ENCODE data around the gene MRC2. TPM values are rescaled to one million over a fixed set of nuclear protein-coding genes. Genes with fewer than 3 reads are reported as not detected.
"Not testable (repeated sequence)": the region's sequence is repeated elsewhere in the genome, so short reads cannot be mapped to it uniquely, and the experiment has no call there.

Gene MRC2
- total and polyA plus RNA-seq, 2 of the 13 experiments (the other 11 are each of a cell fraction or from before 2014, with no cell fraction given): not detected

- BruUV-seq (replicated peaks); POLR2A ChIA-PET; H3K4me3 ChIP-seq (replicated peaks in 1 of 3; ENCODE audit: insufficient read depth in 1 of 3, low read depth in 2 of 3, low read length in 3 of 3); H3K4me2 ChIP-seq (ENCODE audit: low read depth, low read length); DNase-seq (ENCODE audit: low spot score); H4K20me1 ChIP-seq (ENCODE audit: insufficient read depth, low read length); H2AFZ ChIP-seq (ENCODE audit: low read length); CTCF ChIA-PET (ENCODE audit: low intra/inter-chr PET ratio, low total read pairs); H3K36me3 ChIP-seq (replicated peaks in 1 of 2; ENCODE audit: control insufficient read depth in 1 of 2, insufficient read depth in 2 of 2, low read length in 2 of 2); H3K9ac ChIP-seq (ENCODE audit: insufficient read depth, low read depth, low read length); FAIRE-seq; H3K9me3 ChIP-seq (ENCODE audit: low read length); H3K27ac ChIP-seq (ENCODE audit: extremely low read length, insufficient read depth, low read length); in situ Hi-C loops (cut with HindIII; ENCODE audit: extremely low pct_ligation_motif_present, low pct_unique_long_range_greater_than_20kb); intact Hi-C loops (cut with micrococcal nuclease; ENCODE audit: unreplicated experiment); ATAC-seq; H3K4me1 ChIP-seq (ENCODE audit: insufficient read depth, low read length); H3K79me2 ChIP-seq (ENCODE audit: insufficient read depth, low read length): not testable (repeated sequence)
- peaks cover 10 to 32% of the 10 kb centered on the region in 2 experiments for H3K27me3 ChIP-seq (ENCODE audit: control insufficient read depth in 1 of 2, insufficient read depth in 2 of 2, low read length in 2 of 2)
- TF ChIP-seq ZNF121 (CRISPR knock-in tag; IDR thresholded peaks at IDR 0.05): 0 out of 2 replicates have a peak, but pooled peaks have one; percentile 20
- WGBS (ENCODE audit: low lambda C conversion rate): 24% methylated on average over 8 of the region's 8 CpGs
These were observed 64.1 kb downstream of the MRC2 start for GRCh38 chr17:62691589-62691915.

DNA sequence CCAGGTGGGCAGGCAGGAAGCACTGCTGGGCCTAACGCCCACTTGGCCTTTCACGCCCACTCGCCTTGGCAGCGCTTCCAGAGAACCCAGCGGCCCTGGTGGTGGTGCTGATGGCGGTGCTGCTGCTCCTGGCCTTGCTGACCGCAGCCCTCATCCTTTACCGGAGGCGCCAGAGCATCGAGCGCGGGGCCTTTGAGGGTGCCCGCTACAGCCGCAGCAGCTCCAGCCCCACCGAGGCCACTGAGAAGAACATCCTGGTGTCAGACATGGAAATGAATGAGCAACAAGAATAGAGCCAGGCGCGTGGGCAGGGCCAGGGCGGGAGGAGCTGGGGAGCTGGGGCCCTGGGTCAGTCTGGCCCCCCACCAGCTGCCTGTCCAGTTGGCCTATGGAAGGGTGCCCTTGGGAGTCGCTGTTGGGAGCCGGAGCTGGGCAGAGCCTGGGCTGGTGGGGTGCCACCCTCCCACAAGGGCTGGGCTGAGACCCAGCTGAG lies 64.7 kb downstream of the MRC2 start:
- Histone ChIP-seq H3K36me3 (replicated peaks in 1 of 2; ENCODE audit: control insufficient read depth in 1 of 2, insufficient read depth in 2 of 2, low read length in 2 of 2) (no peaks in the 10 kb centered on the region), H3K4me1 (ENCODE audit: insufficient read depth, low read length) (peaks cover 3% of the 10 kb centered on the region), H2AFZ (ENCODE audit: low read length) (no peak overlapping the region), H3K4me3 (replicated peaks in 1 of 3; ENCODE audit: insufficient read depth in 1 of 3, low read depth in 2 of 3, low read length in 3 of 3) (no peak overlapping the region), H4K20me1 (ENCODE audit: insufficient read depth, low read length) (0 out of 2 replicates have a peak, but pooled peaks cover 7% of the 10 kb centered on the region), H3K79me2 (ENCODE audit: insufficient read depth, low read length) (no peaks in the 10 kb centered on the region), H3K9ac (ENCODE audit: insufficient read depth, low read depth, low read length) (no peak overlapping the region), H3K4me2 (ENCODE audit: low read depth, low read length) (no peak overlapping the region), H3K9me3 (ENCODE audit: low read length) (no peaks in the 10 kb centered on the region), H3K27ac (ENCODE audit: extremely low read length, insufficient read depth, low read length) (no peak overlapping the region), H3K27me3 (ENCODE audit: control insufficient read depth in 1 of 2, insufficient read depth in 2 of 2, low read length in 2 of 2) (peaks cover 11 to 38% of the 10 kb centered on the region in 2 experiments)
- intact Hi-C loops (cut with micrococcal nuclease; ENCODE audit: unreplicated experiment) (no loop called here), in situ Hi-C loops (cut with HindIII; ENCODE audit: extremely low pct_ligation_motif_present, low pct_unique_long_range_greater_than_20kb) (no loop called here)
- 63% methylated on average over 12 of the region's 20 CpGs for WGBS (ENCODE audit: low lambda C conversion rate)
- TF ChIP-seq ADNP (CRISPR knock-in tag; IDR thresholded peaks at IDR 0.05): no peak
- no peak for TF ChIP-seq ZBTB38 (CRISPR knock-in tag; IDR thresholded peaks at IDR 0.05)
- TF ChIP-seq ZNF33A (CRISPR knock-in tag; IDR thresholded peaks at IDR 0.05; ENCODE audit: borderline replicate concordance): no peak
- ATAC-seq (no peak), FAIRE-seq (no peak), DNase-seq (ENCODE audit: low spot score) (no peak)
- CTCF ChIA-PET (ENCODE audit: low intra/inter-chr PET ratio, low total read pairs): no interaction called here
- BruUV-seq (replicated peaks): no TSS peak
- POLR2A ChIA-PET: no interaction called here

All from HepG2 (cell line).